GM12878 (cell line): ENCODE measurements around the gene ADAMTS2.

Source experiments
- CTCF ChIP-seq, 3 experiments: IDR thresholded peaks in 2 of 3; conservative IDR thresholded peaks in 1 of 3; 2 replicates each; pipeline ENCODE4 v1.5.1; 2011; ENCODE audit warnings: low read depth in 3 of 3, low read length in 3 of 3, mild to moderate bottlenecking in 3 of 3, control low read depth in 2 of 3, moderate library complexity in 2 of 3, inconsistent platforms in 1 of 3, mixed read lengths in 1 of 3; ENCODE audit not compliant: control insufficient read depth in 2 of 3, insufficient read depth in 1 of 3; ENCODE audit errors: extremely low read depth in 1 of 3
- EZH2 ChIP-seq: IDR thresholded peaks from 2 replicates; pipeline ENCODE4 v1.6.1; 2012; ENCODE audit warnings: low read depth, mild to moderate bottlenecking, control low read depth, inconsistent platforms, low read length, borderline replicate concordance; ENCODE audit not compliant: control insufficient read depth
- FOXM1 ChIP-seq: IDR thresholded peaks from 2 replicates; pipeline ENCODE4 v1.6.1; 2012; ENCODE audit warnings: low read depth, mild to moderate bottlenecking, inconsistent platforms, low read length, moderate library complexity
- JUNB ChIP-seq: IDR thresholded peaks from 2 replicates; pipeline ENCODE4 v1.6.1; 2016; ENCODE audit warnings: antibody characterized with exemption, mild to moderate bottlenecking
- JUND ChIP-seq: IDR thresholded peaks from 2 replicates; pipeline ENCODE4 v1.6.1; 2012; ENCODE audit warnings: low read depth, mild to moderate bottlenecking, low read length, improper control_type of control experiment, moderate library complexity
- KDM1A ChIP-seq: fragments of 200-600 bp; sonication (generic); IDR thresholded peaks from 2 replicates; pipeline ENCODE4 v1.6.1; 2016; ENCODE audit warnings: borderline replicate concordance
- PML ChIP-seq: IDR thresholded peaks from 2 replicates; pipeline ENCODE4 v1.6.1; 2012; ENCODE audit warnings: low read length, inconsistent platforms
- POLR2A ChIP-seq: IDR thresholded peaks from 2 replicates; pipeline ENCODE4 v1.6.1; 2011; ENCODE audit warnings: low read depth, mild to moderate bottlenecking, low read length
- RCOR1 ChIP-seq: conservative IDR thresholded peaks from 2 replicates; pipeline ENCODE4 v1.6.1; 2012; ENCODE audit warnings: low read depth, low read length, improper control_type of control experiment
- SPI1 ChIP-seq: IDR thresholded peaks from 2 replicates; pipeline ENCODE4 v1.6.1; 2011; ENCODE audit warnings: low read depth, mild to moderate bottlenecking, low read length, moderate library complexity, borderline replicate concordance; ENCODE audit not compliant: insufficient read depth
- TAF1 ChIP-seq: IDR thresholded peaks from 2 replicates; pipeline ENCODE4 v1.6.1; 2011; ENCODE audit warnings: mild to moderate bottlenecking, low read depth, low read length, borderline replicate concordance
- ZNF274 ChIP-seq: IDR thresholded peaks from one replicate; pipeline ENCODE4 v1.8.0; 2011; ENCODE audit not compliant: insufficient read length, insufficient read depth
- ZZZ3 ChIP-seq: IDR thresholded peaks from 2 replicates; pipeline ENCODE4 v1.6.1; 2011; ENCODE audit warnings: low read depth; ENCODE audit not compliant: control insufficient read depth, insufficient read length
- TF ChIP-seq, protein P1 (sequence below): fragments of 450-650 bp; IDR thresholded peaks from 2 replicates; pipeline ENCODE4 v1.6.1; 2017; ENCODE audit warnings: borderline replicate concordance

DNA sequence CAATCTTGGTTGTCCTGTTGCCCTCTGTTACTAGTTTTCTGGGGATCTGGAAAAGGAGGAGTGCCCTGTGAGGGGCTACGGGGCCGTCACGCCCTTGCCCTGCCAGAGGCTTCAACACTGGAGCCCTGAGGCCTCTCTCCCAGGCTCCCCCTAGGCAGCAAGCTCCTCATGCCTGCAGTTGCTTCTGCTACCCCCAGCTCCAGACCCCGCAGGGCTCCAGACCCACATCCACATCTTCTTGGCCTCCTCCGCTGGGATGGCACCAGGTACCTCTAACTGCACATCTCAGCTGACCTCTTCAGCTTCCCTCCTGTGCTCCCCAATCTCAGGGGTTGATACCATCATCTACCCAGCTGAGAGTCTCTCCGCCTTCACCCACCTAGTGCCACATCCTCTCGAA lies 169.1 kb downstream of the ADAMTS2 start:
- no peak for TF ChIP-seq CTCF (IDR thresholded peaks at IDR 0.05 in 2 of 3, conservative IDR thresholded peaks at IDR 0.05 in 1 of 3; ENCODE audit: control insufficient read depth in 2 of 3, extremely low read depth in 1 of 3, insufficient read depth in 1 of 3, low read depth in 3 of 3, low read length in 3 of 3)
- no peak for TF ChIP-seq KDM1A
- no peak for TF ChIP-seq PML
- TF ChIP-seq EZH2, result no peak
- TF ChIP-seq POLR2A, result no peak
- no peak for TF ChIP-seq SPI1
- no peak for TF ChIP-seq JUNB
- TF ChIP-seq ZZZ3, result no peak
- no peak for TF ChIP-seq RCOR1
- no peak for TF ChIP-seq TAF1
- TF ChIP-seq, protein P1, sequence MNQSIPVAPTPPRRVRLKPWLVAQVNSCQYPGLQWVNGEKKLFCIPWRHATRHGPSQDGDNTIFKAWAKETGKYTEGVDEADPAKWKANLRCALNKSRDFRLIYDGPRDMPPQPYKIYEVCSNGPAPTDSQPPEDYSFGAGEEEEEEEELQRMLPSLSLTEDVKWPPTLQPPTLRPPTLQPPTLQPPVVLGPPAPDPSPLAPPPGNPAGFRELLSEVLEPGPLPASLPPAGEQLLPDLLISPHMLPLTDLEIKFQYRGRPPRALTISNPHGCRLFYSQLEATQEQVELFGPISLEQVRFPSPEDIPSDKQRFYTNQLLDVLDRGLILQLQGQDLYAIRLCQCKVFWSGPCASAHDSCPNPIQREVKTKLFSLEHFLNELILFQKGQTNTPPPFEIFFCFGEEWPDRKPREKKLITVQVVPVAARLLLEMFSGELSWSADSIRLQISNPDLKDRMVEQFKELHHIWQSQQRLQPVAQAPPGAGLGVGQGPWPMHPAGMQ, result no peak
- no peak for TF ChIP-seq ZNF274
- no peak for TF ChIP-seq JUND
- no peak for TF ChIP-seq FOXM1
